HG03108 (cell line): ENCODE data around the gene LHPP.

Source experiments
- ATAC-seq: cut with Tn5 transposase; IDR thresholded peaks from one replicate; pipeline ENCODE4 v1.9.1; 2021; ENCODE audit warnings: moderate library complexity; ENCODE audit not compliant: unreplicated experiment

LHPP gene

DNA sequence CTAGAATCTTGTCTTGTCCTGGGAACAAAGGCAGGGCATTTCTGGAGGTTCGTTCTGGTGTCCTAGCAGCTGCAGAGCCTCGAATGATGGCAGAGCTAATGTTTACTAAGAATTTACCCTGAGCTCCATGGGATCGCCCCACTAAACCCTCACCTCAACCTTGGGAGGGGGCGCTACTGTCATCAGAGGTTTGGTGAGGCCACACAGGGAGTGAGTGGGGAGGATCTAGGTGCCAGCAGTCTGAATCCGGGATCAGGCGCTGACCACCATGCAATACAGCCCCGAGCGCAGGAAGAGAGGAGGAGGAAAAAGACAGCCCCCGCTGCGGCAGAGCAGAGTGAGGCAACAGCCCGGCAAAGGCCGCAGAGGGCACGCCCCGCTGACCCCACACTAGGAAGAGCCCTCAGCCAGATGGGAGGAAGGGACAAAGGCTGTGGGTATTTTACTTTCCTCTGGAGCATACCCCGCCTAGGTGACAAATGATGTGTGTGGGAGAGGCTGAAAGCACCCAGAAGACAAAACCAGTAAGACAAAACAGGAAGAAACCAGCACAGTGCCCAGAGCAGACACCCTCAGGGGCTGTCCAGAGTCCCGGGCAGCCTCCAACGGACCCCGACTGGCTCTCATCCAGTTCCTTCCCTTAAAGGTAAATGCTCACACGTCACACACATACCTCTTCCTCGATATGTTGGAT lies 179.1 kb downstream of the LHPP start:
- peak; percentile 58 for ATAC-seq

DNA sequence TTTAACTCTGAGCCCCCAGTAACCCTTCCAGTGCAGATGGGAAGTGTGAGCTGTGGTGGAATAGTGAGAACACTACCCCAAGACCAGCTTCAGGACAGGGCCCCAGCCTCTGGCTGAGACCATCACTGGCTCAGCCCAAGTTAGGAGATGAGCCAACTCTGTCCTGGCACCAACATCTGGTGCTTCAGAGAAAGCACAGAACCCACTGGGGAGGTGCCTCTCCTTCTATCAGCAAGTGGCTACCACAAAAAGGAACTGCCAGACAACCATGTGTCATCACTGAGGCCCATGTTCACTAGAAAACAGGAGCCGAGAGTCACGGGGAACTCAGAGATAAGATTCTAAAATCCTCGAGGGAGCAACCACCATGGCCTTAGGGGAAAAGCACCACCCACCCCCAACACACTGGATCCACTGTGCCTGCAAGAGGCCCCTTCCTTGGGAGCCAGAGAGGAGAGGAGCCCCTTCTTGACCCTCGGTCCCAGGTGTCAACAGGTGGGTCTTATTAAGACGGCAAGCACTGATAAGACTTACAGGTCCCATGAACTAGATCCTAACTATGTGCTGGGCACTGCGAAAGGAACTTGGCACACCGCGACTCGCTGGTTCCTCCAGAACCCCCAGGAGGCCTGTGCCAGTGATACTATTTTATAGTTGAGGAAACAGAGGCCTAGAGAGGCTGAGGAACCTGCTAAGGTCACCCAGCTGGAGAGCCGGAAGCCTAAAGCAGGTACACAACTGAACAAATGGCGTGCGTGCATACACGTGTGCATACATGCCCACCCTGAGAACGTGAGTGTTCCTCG lies 179.9 kb downstream of the LHPP start:
- peak; percentile 52 for ATAC-seq

DNA sequence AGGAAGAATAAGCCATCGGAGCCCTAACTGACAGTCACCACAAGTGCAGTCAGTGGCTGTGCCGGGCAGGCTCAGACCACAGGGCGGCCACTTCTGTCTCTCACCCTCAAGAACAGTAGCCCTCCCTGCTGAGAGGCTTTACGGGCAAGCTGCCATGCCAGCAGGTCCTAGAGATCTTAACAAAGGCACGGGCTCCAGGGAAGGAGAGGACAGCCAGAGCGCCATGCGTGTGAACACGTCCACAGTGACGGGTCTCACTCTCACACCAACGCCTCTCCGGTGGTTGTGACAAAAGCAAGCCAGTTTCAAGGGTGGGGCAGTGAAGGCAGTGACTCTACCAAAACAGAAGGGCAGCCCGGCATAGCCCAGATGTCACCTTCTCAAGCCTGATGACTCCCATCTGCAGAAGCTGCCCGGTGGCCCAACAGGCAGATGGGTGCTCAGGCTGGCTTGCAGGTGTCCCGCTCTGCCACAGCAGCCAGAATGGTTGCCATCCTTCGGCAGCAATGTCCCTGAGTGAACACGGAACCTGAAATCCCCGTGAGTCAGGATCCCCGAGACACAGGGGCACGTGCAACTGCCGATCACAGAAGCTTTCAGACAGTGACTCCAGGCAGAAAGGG lies 180.6 kb downstream of the LHPP start:
- no peak for ATAC-seq

DNA sequence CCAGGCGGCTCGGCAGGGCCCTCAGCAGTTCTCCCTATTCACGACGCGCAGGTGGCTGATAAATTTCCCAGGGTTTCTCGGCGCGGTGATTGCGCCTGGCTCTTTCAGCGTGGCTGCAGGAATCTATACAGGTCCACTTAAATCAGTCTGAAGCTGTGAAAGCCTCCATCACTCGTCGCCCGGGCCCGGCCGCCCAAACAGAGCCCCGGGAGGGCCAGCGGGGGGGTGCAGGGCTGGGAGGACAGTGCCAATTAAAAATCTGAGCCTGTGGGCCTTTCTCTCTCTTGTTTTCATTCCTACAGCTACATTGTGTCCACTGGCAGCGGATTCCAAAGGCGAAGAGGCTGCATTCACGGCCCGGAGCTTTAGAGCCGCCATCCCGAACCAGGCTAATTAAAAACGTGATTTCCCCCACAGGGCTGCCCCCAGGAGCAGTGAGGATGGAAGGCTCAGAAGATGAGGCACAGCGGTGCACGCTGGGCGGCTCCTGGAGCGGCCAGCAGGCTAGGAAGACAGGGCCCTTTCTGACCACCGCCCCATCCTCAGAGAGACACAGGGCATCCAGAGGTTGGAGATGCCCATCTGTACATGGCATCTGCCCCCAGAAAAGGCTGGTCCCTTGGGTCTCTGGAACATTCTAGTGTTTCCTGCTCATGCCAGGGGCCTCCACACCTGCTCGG lies 181.8 kb downstream of the LHPP start:
- ATAC-seq = no peak

DNA sequence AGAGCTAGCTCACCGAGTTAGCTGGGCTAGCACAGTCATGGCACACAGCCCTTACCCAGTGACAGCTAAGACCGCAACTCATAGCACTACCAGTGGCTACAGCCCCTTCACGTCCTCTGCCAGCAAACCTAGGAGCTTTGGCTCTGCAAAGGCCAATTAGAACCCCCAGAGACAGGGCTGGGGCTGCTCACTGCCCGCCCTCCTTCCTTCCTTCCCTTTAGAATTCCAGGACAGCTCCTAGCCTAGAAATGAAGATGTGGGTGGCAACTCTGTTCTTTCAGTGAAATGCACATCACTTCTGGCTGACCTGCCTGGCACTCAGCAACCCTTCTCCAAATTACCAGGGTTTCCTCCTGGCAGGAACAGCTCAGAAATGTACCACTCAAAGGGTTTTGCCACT lies 182.6 kb downstream of the LHPP start:
- no peak for ATAC-seq

DNA sequence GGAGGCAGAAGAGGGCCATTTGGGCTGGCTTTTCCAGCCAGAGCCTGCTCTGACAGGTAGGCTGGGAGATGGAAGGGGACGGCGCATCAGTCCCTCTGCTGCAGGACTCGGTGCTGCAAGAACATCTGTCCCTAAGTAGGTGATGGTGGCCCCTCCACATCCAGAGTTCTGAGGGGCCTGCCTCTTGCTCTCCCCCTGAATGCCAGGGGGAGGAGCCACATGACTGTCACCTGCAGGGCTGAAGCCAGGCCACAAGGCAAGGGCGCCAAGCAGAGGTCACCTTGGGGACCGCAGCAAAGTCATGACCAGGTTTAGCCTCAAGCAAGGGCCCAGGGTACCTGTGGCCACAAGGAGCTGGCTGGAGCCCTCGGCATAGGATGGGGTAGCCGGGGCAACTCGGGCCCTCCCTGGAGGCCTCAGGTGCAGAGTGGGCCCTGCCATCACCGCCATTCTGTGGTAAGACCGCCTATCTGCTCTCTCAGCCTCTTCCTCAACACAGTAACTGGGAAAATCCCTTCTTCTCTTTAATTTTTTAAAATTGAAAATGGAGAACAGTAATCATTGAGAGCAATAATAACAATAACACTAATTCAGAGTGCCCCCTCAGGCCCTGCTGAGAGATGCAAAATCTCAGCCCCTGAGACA lies 183.3 kb downstream of the LHPP start:
- no peak for ATAC-seq

DNA sequence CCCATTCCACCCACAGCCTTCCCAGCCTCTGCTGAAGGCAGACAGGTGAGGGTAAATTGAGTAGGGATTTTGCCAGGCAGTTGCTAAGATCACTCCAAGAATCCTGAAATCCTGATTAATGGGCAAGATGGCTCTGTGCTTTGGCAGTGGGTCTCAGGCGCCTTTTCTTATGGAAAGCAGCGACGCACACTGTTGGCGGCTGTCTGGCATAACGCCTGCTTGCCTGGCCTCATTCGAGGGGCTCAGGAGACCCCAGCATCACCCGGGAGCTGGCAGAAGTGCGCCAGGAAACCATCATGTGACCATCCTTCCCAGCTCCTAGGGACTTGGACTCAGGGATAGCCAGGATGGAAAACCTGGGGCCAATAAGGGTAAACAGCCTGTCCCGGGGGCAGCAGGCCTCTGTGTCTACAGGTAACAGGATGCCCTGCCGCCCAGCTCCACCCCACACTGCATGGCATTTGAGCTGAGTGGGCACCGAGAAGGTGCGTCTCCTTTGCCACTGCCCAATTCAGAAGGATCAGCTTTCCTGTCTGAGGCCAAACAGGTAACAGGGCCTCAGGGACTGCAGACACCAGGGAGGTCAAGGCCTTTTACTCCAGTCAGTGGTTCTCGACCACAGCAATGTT lies 184.0 kb downstream of the LHPP start:
- no peak for ATAC-seq

DNA sequence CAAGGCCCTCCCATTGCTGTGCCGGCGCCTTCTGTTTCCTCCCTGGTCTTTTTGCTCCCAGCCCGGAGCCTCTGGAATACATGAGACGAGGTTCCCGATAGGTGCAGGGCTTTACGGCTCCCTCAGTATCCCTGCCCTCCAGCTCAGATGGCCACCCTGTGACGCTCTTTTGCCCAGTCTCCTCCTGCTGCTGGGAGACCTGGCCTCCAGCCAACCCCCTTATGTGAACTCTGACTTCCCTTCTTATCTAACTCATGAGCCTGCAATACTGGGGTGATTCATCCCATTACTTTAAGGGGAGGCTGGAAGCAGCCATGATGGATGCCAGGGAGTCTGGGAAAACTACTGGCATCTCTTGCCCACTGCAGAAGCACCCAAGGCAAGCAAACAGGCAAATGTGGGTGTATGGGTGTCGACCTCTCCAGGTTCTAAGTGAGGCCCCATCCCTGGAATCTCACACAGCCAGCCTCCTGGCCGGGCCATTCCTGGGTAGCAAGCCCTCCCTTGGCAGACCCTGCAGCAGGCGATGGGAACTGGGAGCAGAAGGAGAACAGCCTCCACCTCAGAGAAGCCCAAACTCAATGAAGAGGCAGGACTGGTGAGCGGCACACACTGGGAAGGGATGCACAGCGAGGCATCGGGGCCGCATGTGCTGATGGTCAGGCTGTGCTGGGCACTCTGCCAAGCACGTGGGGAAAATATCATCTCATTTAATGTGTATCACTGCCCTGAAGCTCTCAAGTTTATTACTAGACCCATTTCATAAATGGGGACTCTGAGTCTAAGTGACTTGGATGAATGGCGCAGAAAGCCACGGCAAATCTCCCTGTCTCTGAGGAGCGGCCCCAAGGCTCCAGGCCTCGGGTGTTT lies 185.1 kb downstream of the LHPP start:
- no peak for ATAC-seq

DNA sequence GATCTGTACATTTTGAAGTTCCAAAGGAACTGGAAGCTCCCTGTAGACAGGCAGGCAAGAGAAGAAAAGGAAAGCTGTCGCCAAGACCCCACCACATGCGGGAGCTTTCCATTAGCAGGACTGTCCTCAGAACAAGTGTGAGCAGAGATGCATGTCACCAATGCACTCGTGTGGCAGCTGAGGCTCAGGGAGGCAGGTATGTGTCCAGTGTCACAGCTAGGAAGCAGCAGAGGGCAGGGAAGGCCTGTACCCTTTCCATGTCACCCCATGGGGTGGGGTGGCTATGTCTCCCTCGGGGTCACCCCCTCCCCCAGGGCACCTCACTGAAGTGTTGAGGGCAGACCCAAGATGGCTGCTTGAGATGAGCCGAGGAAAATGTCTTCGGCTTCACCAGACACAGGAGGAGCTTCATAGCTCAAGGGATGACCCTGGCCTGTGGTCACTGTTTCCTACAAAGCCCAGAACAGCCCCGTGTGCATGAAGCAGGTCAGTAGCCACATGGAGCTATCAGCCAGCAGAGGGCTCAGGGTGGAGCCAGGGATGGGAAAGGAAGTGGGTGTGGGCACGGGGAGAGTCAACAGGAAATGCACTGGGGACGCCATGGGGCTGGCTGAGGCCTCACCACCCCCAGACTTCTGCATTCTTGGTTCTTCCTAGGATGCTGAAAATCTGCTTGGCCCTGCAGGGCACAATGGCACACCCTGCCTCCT lies 186.0 kb downstream of the LHPP start:
- ATAC-seq = no peak

DNA sequence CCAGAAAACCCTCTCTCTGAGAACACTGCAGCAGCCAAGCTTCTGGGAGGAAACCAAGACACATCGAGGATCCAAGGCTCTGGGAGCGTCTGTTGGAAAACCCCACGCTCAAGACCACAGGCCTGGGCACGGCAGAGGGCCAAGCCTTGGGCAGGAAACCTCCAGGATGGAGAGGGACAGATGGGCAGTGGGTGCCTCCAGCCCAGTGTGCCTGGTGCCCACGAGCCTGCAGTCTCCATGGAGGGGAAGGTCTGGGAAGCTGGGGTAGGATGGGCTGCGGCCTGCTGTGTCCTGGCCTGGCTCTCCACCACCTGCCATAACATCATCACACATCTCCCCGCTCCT lies 186.5 kb downstream of the LHPP start:
- no peak for ATAC-seq

DNA sequence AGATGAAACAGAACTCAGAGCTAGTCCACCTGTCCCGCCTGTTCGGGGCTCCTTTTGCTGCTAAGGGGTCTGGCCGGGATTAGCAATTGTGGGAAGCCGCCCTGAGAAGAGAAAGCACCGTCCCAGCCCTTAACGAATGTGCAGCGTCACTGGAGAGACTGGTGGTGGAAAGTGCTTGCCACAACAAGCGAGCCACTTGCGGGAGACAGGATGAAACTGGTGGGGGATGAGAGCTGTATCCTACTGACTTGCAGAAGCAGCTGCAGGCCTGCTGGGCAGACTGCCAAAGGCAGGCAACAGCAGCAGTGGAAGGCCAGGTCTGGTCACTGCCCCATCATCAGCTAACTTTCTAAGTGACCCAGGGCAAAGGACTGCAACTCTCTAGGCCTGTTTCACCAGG lies 187.1 kb downstream of the LHPP start:
- no peak for ATAC-seq

DNA sequence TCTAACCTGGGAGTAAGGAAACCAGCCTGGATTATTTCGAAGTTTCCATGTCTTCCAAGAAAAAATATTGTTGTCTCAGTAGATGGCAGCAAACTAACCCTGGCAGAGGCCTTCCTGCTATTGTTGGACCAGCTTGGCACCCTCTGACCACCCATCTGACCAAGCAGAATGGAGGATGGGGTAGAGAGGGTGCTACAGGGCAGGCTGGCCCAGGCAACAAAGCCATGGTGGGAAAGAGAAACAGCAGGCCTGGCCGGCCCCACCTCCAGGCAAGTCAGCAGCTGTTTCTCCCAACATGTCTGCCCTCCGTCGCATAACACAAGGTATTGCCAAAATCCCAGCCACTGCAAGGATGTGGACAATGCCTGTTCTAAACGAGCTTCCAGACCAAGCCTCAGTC lies 187.6 kb downstream of the LHPP start:
- no peak for ATAC-seq

DNA sequence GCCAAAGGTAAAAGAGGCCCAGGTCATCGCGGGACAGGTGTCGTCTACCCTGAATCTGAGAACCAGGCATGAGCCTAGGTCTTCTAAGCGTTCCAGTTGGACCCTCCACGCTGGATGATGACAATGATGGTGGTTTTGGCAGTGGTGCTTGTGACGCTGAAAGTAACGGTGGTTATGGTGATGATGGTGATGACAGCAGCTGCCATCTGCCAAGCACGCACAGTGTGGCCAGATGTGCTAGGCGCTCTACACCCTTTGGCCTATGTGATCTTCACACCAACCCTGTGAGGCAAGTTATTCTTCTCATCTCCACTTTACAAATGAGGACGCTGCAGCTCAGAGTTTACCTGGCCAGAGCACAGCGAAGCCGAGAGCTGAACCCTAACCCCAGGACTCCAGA lies 188.6 kb downstream of the LHPP start:
- no peak for ATAC-seq

DNA sequence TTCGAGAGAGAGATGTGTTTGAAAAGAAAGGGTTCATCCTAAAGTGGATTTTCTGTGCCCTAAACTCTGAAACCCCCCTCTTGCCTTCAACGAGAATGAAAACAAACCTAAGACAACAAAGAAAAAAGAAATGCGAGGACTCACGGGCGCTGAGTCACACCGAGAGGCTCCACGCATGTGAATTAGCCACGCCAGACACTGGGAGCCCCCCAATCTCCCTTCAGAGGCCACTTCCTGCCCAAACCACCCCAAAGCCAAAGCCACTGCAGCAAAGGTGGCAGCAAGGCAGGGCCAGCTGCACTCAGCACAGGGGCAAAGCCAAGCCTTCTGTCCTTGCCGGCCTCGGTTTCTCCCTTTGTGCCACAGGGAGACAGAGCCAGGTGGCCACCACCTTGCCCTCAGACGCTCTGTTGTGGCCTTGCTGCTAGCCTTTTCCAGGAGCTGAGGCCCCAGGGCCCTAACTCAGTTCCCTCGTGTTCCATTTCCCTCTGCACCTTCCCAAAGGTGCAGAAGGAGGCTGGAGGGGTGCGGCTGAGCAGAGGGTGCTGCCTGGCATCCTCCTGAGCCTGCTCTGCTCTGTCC lies 189.3 kb downstream of the LHPP start:
- ATAC-seq = no peak

DNA sequence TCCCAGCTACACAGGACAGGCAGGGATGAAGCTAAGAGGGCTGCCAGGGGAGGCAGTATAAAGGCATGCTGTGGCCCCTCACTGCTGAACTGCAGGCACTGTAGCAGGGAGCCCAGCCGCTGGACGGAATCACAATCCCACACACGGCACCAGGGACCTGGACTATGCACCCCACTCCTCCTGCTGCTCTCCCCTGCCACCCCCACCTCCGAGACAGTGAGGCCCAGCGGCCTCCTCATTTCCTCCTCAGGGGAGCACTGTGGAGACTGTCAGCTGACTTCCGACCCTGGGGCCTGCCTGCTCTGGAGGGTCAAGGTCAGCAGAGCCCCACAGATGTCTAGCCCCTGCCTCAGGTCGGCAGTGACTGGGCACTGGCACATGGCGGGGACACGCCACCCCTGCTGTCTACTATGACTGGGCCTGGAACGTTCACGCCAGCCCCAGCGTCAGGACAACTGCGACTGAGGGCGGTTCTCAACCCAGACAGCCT lies 189.8 kb downstream of the LHPP start:
- ATAC-seq = no peak

DNA sequence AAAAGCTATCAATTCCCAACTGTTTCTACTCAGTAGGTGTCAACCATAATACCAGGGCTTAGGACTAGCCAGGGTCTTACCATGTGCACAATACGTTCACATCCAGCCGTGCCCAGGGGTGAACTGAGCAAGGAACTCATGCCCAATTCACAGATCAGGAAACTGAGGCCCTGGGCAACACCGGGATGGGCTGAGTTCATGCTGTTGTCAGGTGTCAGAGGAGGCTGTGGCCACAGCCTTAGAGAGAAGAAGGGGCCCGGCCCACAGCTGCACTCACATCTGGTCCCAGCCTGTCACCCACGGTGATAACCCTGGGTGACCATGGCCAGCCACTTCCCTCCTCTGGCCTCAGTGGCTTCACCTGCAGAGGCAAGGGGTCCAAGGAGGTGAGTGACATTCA lies 190.6 kb downstream of the LHPP start:
- ATAC-seq = no peak

DNA sequence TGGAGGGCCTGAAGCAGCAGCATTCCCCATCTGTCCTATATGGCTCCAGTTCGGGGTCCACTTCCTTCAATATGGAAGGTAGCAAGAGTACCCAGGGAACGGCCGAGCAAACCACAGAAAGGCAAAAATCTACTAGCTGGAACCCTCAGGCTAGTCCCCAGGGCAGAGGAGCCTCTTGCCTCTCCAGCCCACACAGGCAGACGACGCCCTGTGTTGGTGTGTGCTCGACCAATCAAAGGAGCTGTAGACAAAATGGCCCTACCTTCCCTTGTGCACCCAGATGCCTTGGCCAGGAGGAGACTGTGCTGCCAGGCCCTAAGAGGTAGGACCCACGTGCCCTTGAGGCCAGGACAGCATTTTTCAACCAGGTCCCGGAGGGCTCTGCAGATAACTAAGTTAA lies 191.1 kb downstream of the LHPP start:
- no peak for ATAC-seq

DNA sequence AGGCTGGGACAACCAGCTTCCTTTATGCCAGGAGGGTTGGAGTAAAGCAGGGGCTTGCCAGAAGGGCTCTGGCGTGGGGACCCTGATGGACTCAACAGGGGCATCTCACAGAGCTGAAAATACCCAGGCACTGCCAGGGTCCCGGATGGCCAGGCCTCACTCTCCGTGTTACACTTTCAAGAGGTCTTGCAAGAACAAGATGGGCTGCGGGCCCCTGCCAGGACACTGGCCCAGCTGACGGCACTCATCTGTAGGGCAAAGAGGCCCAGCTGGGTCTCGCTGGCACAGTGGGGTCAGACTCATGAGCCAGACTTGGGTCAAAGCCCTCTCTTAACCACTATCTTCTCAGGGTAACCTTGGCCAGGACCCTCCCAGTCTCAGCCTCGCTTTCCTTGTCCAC lies 191.7 kb downstream of the LHPP start:
- no peak for ATAC-seq
